ENCODE results near the gene ANKRD40. TPM values are rescaled to one million over a fixed set of nuclear protein-coding genes. Genes with fewer than 3 reads are reported as not detected.
A peak's percentile ranks its signal among the peaks of the same experiment; 100 is the strongest.
"Not testable (repeated sequence)": the region's sequence is repeated elsewhere in the genome, so short reads cannot be mapped to it uniquely, and the experiment has no call there.

Gene ANKRD40, protein sequence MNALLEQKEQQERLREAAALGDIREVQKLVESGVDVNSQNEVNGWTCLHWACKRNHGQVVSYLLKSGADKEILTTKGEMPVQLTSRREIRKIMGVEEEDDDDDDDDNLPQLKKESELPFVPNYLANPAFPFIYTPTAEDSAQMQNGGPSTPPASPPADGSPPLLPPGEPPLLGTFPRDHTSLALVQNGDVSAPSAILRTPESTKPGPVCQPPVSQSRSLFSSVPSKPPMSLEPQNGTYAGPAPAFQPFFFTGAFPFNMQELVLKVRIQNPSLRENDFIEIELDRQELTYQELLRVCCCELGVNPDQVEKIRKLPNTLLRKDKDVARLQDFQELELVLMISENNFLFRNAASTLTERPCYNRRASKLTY
- polyA plus RNA-seq: 4.5 TPM

DNA sequence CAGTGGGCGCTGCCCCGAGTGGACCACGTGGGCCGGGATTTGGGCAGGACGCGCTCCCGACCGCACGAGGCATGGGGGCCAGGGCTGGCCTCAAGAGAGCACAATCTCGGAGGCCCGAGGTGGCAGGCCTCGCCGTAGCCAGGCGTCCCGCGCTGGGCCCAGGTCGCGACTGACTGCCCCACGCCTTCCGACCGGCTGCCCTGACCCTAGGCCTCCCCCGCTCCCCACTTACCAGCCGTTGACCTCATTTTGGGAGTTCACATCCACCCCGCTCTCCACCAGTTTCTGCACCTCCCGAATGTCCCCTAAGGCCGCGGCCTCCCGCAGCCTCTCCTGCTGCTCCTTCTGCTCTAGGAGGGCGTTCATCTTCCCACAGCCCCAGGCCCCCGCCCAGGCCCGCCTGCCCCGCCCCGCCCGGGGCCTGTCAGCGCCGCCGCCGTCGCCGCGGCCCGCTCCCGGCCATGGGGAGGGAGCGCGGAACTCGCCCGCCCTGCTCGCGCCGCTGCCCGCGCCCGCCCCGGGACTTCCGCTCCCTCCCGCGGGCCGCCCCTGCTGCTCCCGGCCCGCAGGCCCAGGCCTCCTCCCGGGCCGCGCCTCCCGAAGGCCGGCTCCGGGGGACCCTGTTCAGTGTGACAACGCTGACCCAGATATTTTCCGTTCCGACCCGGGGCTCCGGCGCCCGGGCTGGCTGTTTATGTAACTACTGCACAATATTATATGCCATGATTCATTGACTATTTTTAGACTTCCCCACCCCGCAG is at the start of gene ANKRD40:
TSS of gene ANKRD40 (minus strand) at position 626 of the 761 bp plus-strand sequence. CDS start at position 366, 260 bp downstream.
- H3K27me3 Mint-ChIP-seq: no peaks in the 10 kb centered on the region
- H3K4me3 Mint-ChIP-seq: peak within 1 kb of the TSS; percentile 87 to 95 (median 93)
- peaks cover 23 to 35% (median 23%) of the 10 kb centered on the region in 3 donors for H3K4me1 Mint-ChIP-seq
- H3K9me3 Mint-ChIP-seq: no peaks in the 10 kb centered on the region
- H3K27ac Mint-ChIP-seq: peak within 1 kb of the TSS; percentile 91 to 98 (median 98)
- peaks cover 4% of the 10 kb centered on the region for H3K36me3 Mint-ChIP-seq

DNA sequence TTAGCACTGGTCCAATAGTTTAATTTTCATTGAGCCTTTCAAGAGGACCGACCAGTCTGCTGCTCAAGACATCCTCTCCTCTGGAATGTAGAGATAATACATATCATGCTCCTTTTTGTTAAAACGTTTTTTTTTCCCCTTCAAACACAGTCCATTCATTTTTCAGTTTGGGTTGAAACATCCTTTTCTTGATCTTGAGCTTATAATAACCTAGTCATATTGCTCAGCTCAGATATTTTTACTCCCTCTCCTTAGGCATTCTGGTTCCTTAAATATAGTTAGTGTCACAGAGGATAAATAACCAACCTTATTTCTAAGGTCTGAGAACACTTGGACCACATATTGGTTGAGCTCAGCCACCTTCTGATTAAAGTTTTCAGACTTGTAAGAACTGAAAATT is 46.8 kb upstream of the ANKRD40 start:
- peaks cover 0 to 4% (median 3%) of the 10 kb centered on the region in 3 donors for H3K4me1 Mint-ChIP-seq
- H3K36me3 Mint-ChIP-seq: no peaks in the 10 kb centered on the region
- no peak overlapping the region for H3K4me3 Mint-ChIP-seq
- H3K9me3 Mint-ChIP-seq: no peaks in the 10 kb centered on the region
- H3K27ac Mint-ChIP-seq: peak overlapping the region in 1 of 3 donors; percentile 83
- no peaks in the 10 kb centered on the region for H3K27me3 Mint-ChIP-seq

DNA sequence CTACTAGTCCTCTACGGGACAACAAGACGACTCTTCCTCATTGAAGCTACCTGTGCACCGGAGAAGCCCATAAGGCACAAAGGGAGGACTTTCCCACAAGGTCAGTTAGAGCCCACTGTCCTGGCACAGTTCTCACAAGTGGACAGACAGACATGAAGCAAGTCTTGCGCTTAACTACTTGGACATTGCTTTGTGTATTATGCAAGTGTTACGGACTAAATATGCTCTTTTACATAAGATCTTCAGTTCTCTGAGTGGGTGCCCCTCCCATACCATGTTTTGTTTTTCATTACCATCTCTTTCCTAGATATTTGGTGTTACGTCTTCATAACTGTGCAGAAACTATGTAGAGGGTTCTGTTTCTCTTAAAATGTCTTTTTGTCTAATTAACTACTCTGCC is 41.5 kb upstream of the ANKRD40 start:
- no peak overlapping the region for H3K27ac Mint-ChIP-seq
- H3K27me3 Mint-ChIP-seq: no peaks in the 10 kb centered on the region
- H3K4me3 Mint-ChIP-seq: no peak overlapping the region
- no peaks in the 10 kb centered on the region for H3K9me3 Mint-ChIP-seq
- peaks cover 4% of the 10 kb centered on the region for H3K36me3 Mint-ChIP-seq
- peaks cover 0 to 4% (median 2%) of the 10 kb centered on the region in 3 donors for H3K4me1 Mint-ChIP-seq

GRCh38 chr17:50745631-50746030 is 37.9 kb upstream of the ANKRD40 start:
- Mint-ChIP-seq H3K27ac (no peak overlapping the region), H3K36me3 (peaks cover 6% of the 10 kb centered on the region), H3K4me3 (no peak overlapping the region), H3K9me3 (no peaks in the 10 kb centered on the region), H3K27me3 (no peaks in the 10 kb centered on the region), H3K4me1 (peaks cover 0 to 2% (median 0%) of the 10 kb centered on the region in 3 donors)

DNA sequence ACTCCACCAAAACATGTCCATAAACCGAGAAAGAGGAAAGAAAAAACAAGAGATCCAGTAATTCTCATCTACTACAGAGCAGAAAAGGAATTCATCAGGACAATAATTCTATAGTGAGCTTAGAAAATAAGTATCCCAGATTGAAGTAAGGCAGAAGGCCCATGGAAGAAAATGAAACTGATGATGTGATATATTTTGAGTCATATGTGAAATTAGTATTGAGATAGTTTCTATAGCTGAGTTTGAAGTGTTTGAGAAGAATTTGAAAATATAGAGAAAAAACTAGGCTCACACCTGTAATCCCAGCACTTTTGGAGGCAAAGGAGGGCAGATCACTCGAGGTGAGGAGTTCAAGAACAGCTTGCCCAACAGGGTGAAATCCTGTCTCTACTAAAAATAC is 31.4 kb upstream of the ANKRD40 start:
- H3K27ac Mint-ChIP-seq: peak overlapping the region in 1 of 3 donors; percentile 14

GRCh38 chr17:50737118-50737698 is 29.5 kb upstream of the ANKRD40 start:
- no peak overlapping the region for H3K27ac Mint-ChIP-seq
- H3K36me3 Mint-ChIP-seq: peaks cover 2% of the 10 kb centered on the region

More for the DNA sequence above, 31.4 kb upstream of the ANKRD40 start:
- Mint-ChIP-seq H3K4me1 (peaks cover 9 to 25% (median 17%) of the 10 kb centered on the region in 3 donors), H3K4me3 (no peak overlapping the region), H3K27me3 (no peaks in the 10 kb centered on the region), H3K9me3 (no peaks in the 10 kb centered on the region), H3K36me3 (peaks cover 2% of the 10 kb centered on the region)

GRCh38 chr17:50735287-50735686 is 27.6 kb upstream of the ANKRD40 start:
- Mint-ChIP-seq H3K4me1 (peaks cover 18 to 36% (median 26%) of the 10 kb centered on the region in 3 donors), H3K27ac (peak overlapping the region in 2 of 3 donors; percentile 42 to 81), H3K9me3 (no peaks in the 10 kb centered on the region), H3K4me3 (no peak overlapping the region), H3K36me3 (no peaks in the 10 kb centered on the region), H3K27me3 (no peaks in the 10 kb centered on the region)

More at GRCh38 chr17:50737118-50737698, 29.5 kb upstream of the ANKRD40 start:
- H3K27me3 Mint-ChIP-seq: no peaks in the 10 kb centered on the region
- H3K9me3 Mint-ChIP-seq: no peaks in the 10 kb centered on the region
- peaks cover 11 to 25% (median 24%) of the 10 kb centered on the region in 3 donors for H3K4me1 Mint-ChIP-seq
- H3K4me3 Mint-ChIP-seq: no peak overlapping the region

- Mint-ChIP-seq H3K4me1 (peaks cover 34 to 45% (median 44%) of the 10 kb centered on the region in 3 donors), H3K27me3 (no peaks in the 10 kb centered on the region), H3K4me3 (peak overlapping the region in 1 of 4 donors; percentile 14), H3K9me3 (no peaks in the 10 kb centered on the region), H3K36me3 (no peaks in the 10 kb centered on the region), H3K27ac (peak overlapping the region; percentile 2 to 49 (median 3))
Measured at GRCh38 chr17:50731575-50732460, 24.1 kb upstream of the ANKRD40 start.

GRCh38 chr17:50728881-50729765 is 21.4 kb upstream of the ANKRD40 start:
- Mint-ChIP-seq H3K27me3 (no peaks in the 10 kb centered on the region), H3K4me3 (peak overlapping the region in 1 of 4 donors; percentile 49), H3K4me1 (peaks cover 33 to 36% (median 34%) of the 10 kb centered on the region in 3 donors), H3K27ac (no peak overlapping the region), H3K9me3 (no peaks in the 10 kb centered on the region), H3K36me3 (no peaks in the 10 kb centered on the region)

DNA sequence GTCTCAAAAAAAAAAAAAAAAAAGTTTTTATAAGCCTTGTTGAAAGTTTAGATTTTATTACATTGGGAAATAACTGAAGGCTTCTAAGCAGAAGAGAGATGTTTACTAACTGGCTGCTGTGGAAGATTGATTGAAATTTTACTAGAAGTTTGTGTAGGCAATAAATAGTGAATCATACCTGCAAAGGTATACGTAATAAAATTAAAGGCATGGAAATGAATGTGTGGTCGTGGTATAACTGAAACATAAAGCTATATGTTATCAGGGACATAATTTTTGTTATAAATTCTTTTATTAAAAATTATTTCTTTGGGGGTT is 20.4 kb upstream of the ANKRD40 start:
- Mint-ChIP-seq H3K4me3 (no peak overlapping the region), H3K9me3 (no peaks in the 10 kb centered on the region), H3K4me1 (peaks cover 35 to 37% (median 36%) of the 10 kb centered on the region in 3 donors), H3K27me3 (no peaks in the 10 kb centered on the region), H3K36me3 (no peaks in the 10 kb centered on the region), H3K27ac (no peak overlapping the region)

GRCh38 chr17:50725769-50726655 is 18.3 kb upstream of the ANKRD40 start:
- Mint-ChIP-seq H3K4me1 (peaks cover 42 to 45% (median 43%) of the 10 kb centered on the region in 3 donors), H3K4me3 (peak overlapping the region in 3 of 4 donors; percentile 23 to 47 (median 43)), H3K9me3 (no peaks in the 10 kb centered on the region), H3K27ac (no peak overlapping the region), H3K27me3 (no peaks in the 10 kb centered on the region), H3K36me3 (no peaks in the 10 kb centered on the region)

- H3K27ac Mint-ChIP-seq, H3K27me3 Mint-ChIP-seq, H3K9me3 Mint-ChIP-seq, H3K4me3 Mint-ChIP-seq, H3K36me3 Mint-ChIP-seq: not testable (repeated sequence)
- peaks cover 49 to 56% (median 49%) of the 10 kb centered on the region in 3 donors for H3K4me1 Mint-ChIP-seq
Measured at GRCh38 chr17:50724622-50725021, 16.9 kb upstream of the ANKRD40 start.

DNA sequence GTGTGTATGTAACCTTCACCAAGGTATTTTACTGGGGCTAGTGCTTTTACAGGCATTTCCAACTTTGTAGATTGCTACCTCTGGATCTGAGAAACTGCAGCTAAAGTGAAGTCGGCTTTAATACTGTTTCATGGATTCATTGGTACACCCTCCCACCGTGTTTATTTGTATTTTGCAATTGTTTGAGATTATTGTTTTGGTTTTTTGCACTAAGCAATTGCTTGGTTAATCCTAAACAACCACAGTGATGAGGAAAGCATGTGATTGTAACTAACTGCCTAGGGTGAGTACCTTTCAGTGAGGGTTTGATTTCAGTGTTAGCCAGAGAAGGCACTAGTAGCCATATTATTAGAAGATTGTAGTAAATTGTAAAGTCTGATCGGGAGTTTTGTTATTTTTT is 15.0 kb upstream of the ANKRD40 start:
- peaks cover 1% of the 10 kb centered on the region for H3K36me3 Mint-ChIP-seq
- peak overlapping the region in 3 of 4 donors; percentile 21 to 77 (median 56) for H3K4me3 Mint-ChIP-seq
- H3K4me1 Mint-ChIP-seq: peaks cover 36 to 52% (median 42%) of the 10 kb centered on the region in 3 donors
- no peaks in the 10 kb centered on the region for H3K27me3 Mint-ChIP-seq
- H3K9me3 Mint-ChIP-seq: no peaks in the 10 kb centered on the region
- peak overlapping the region in 1 of 3 donors; percentile 61 for H3K27ac Mint-ChIP-seq

Data from IgD-negative memory B cell (primary cell).